Islet of Langerhans (tissue), 1 donor: ENCODE measurements around the gene FFAR2.
"Not testable (repeated sequence)": the region's sequence is repeated elsewhere in the genome, so short reads cannot be mapped to it uniquely, and the experiment has no call there.

Experiments used
- FAIRE-seq: peaks from one replicate; lab custom pipeline; 2011; peaks lifted over from hg19 to GRCh38; lab: Jason Lieb, UNC

Gene FFAR2

GRCh38 chr19:35447606-35448469 lies at the start of gene FFAR2:
FFAR2 (plus strand) TSS chr19:35448257; CDS start chr19:35449715, 1,458 bp downstream.
- FAIRE-seq, result no peak

- FAIRE-seq, result no peak
Observed at GRCh38 chr19:35398570-35398969, 49.5 kb upstream of the FFAR2 start.

GRCh38 chr19:35399231-35399630 lies 48.8 kb upstream of the FFAR2 start:
- FAIRE-seq, result no peak

GRCh38 chr19:35399948-35400772 lies 47.9 kb upstream of the FFAR2 start:
- FAIRE-seq, result no peak

GRCh38 chr19:35400773-35401100 lies 47.3 kb upstream of the FFAR2 start:
- no peak for FAIRE-seq

- not testable (repeated sequence) for FAIRE-seq
Observed at GRCh38 chr19:35401416-35401815, 46.6 kb upstream of the FFAR2 start.

GRCh38 chr19:35403116-35403760 lies 44.8 kb upstream of the FFAR2 start:
- no peak for FAIRE-seq

GRCh38 chr19:35404879-35405622 lies 43.0 kb upstream of the FFAR2 start:
- FAIRE-seq, result no peak

GRCh38 chr19:35407619-35408018 lies 40.4 kb upstream of the FFAR2 start:
- FAIRE-seq, result no peak

GRCh38 chr19:35408284-35409171 lies 39.5 kb upstream of the FFAR2 start:
- FAIRE-seq, result no peak

GRCh38 chr19:35409191-35409590 lies 38.9 kb upstream of the FFAR2 start:
- FAIRE-seq, result no peak

- no peak for FAIRE-seq
Observed at GRCh38 chr19:35410487-35410886, 37.6 kb upstream of the FFAR2 start.

- no peak for FAIRE-seq
Observed at GRCh38 chr19:35414442-35414841, 33.6 kb upstream of the FFAR2 start.

- FAIRE-seq, result no peak
Observed at GRCh38 chr19:35416331-35416730, 31.7 kb upstream of the FFAR2 start.

- no peak for FAIRE-seq
Observed at GRCh38 chr19:35417278-35417677, 30.8 kb upstream of the FFAR2 start.

GRCh38 chr19:35417713-35418534 lies 30.1 kb upstream of the FFAR2 start:
- no peak for FAIRE-seq

- no peak for FAIRE-seq
Observed at GRCh38 chr19:35419046-35419445, 29.0 kb upstream of the FFAR2 start.

GRCh38 chr19:35419805-35420204 lies 28.3 kb upstream of the FFAR2 start:
- FAIRE-seq, result no peak

- no peak for FAIRE-seq
Observed at GRCh38 chr19:35421362-35421761, 26.7 kb upstream of the FFAR2 start.

- not testable (repeated sequence) for FAIRE-seq
Observed at GRCh38 chr19:35423406-35423805, 24.7 kb upstream of the FFAR2 start.
